IPS DF 6.9 (cell line): ENCODE measurements around the gene BCDIN3D.
"Not testable (repeated sequence)": the region's sequence is repeated elsewhere in the genome, so short reads cannot be mapped to it uniquely, and the experiment has no call there.

Experiments
- DNase-seq: peaks from one replicate; pipeline ENCODE4 v3.0.0-alpha.2; 2013; ENCODE audit warnings: low read depth, low spot score
- H3K27ac ChIP-seq: one replicate; pipeline ENCODE4 v1.5.1; 2013; ENCODE audit warnings: low read length, control low read depth
- H3K27me3 ChIP-seq: 2 replicates; pipeline ENCODE4 v1.6.1; 2013; ENCODE audit warnings: mild to moderate bottlenecking, low read length; ENCODE audit not compliant: control insufficient read depth, insufficient read depth
- H3K36me3 ChIP-seq: 2 replicates; pipeline ENCODE4 v1.6.1; 2013; ENCODE audit warnings: low read length; ENCODE audit not compliant: control insufficient read depth, insufficient read depth
- H3K4me1 ChIP-seq: 2 replicates; pipeline ENCODE4 v1.6.1; 2013; ENCODE audit warnings: low read length; ENCODE audit not compliant: control insufficient read depth, insufficient read depth
- H3K4me3 ChIP-seq: 2 replicates; pipeline ENCODE4 v1.5.1; 2013; ENCODE audit warnings: mild to moderate bottlenecking, low read length
- H3K9me3 ChIP-seq: 2 replicates; pipeline ENCODE4 v1.6.1; 2013; ENCODE audit warnings: low read length, inconsistent platforms; ENCODE audit not compliant: control insufficient read depth, insufficient read depth
- WGBS: extraction: QIAGEN DNeasy Blood & Tissue Kit; methylation state at CpG from one replicate; pipeline ENCODE4 v1.1.7; 2013; ENCODE audit warnings: mixed read lengths, missing lambda C conversion rate; ENCODE audit not compliant: insufficient read length, insufficient coverage; 5-methylcytosine and 5-hydroxymethylcytosine counted together

The BCDIN3D gene

GRCh38 chr12:49875115-49875720 lies 32.3 kb upstream of the BCDIN3D start:
- no peak overlapping the region for H3K27ac ChIP-seq
- H3K9me3 ChIP-seq = no peaks in the 10 kb centered on the region
- no peak overlapping the region for H3K4me3 ChIP-seq
- H3K4me1 ChIP-seq = no peaks in the 10 kb centered on the region
- no peaks in the 10 kb centered on the region for H3K27me3 ChIP-seq
- no peak for DNase-seq
- H3K36me3 ChIP-seq = no peaks in the 10 kb centered on the region
- WGBS = no CpG with 5 or more reads among the region's 9 CpGs

- no peaks in the 10 kb centered on the region for H3K36me3 ChIP-seq
- DNase-seq = no peak
- no peak overlapping the region for H3K4me3 ChIP-seq
- no peaks in the 10 kb centered on the region for H3K4me1 ChIP-seq
- H3K9me3 ChIP-seq = no peaks in the 10 kb centered on the region
- no peak overlapping the region for H3K27ac ChIP-seq
- no CpG with 5 or more reads among the region's 12 CpGs for WGBS
- no peaks in the 10 kb centered on the region for H3K27me3 ChIP-seq
These were observed 31.4 kb upstream of the BCDIN3D start for GRCh38 chr12:49874142-49874897.

- DNase-seq = no peak
- H3K27me3 ChIP-seq = no peaks in the 10 kb centered on the region
- WGBS = no CpG with 5 or more reads among the region's 3 CpGs
These were observed 30.5 kb upstream of the BCDIN3D start for GRCh38 chr12:49873361-49873934.

GRCh38 chr12:49872781-49873181 lies 29.9 kb upstream of the BCDIN3D start:
- DNase-seq = no peak
- Histone ChIP-seq H3K4me3 (no peak overlapping the region), H3K4me1 (no peaks in the 10 kb centered on the region), H3K27me3 (no peaks in the 10 kb centered on the region), H3K27ac (no peak overlapping the region), H3K9me3 (no peaks in the 10 kb centered on the region), H3K36me3 (no peaks in the 10 kb centered on the region)
- no CpG with 5 or more reads among the region's 6 CpGs for WGBS

More at GRCh38 chr12:49873361-49873934, 30.5 kb upstream of the BCDIN3D start:
- Histone ChIP-seq H3K27ac (no peak overlapping the region), H3K4me1 (no peaks in the 10 kb centered on the region), H3K36me3 (no peaks in the 10 kb centered on the region), H3K4me3 (no peak overlapping the region), H3K9me3 (no peaks in the 10 kb centered on the region)

- Histone ChIP-seq H3K27me3 (no peaks in the 10 kb centered on the region), H3K9me3 (no peaks in the 10 kb centered on the region), H3K36me3 (no peaks in the 10 kb centered on the region), H3K4me1 (no peaks in the 10 kb centered on the region), H3K27ac (no peak overlapping the region), H3K4me3 (no peak overlapping the region)
- no CpG with 5 or more reads among the region's 5 CpGs for WGBS
- DNase-seq = no peak
These were observed 29.5 kb upstream of the BCDIN3D start for GRCh38 chr12:49872381-49872780.

- not testable (repeated sequence) for H3K9me3 ChIP-seq, H3K36me3 ChIP-seq, H3K27me3 ChIP-seq, H3K4me1 ChIP-seq, H3K4me3 ChIP-seq, DNase-seq, H3K27ac ChIP-seq
- WGBS = no CpG with 5 or more reads among the region's 8 CpGs
These were observed 28.9 kb upstream of the BCDIN3D start for GRCh38 chr12:49871811-49872251.

- DNase-seq = no peak
- H3K27ac ChIP-seq = no peak overlapping the region
- H3K4me3 ChIP-seq = no peak overlapping the region
- no CpG with 5 or more reads among the region's 4 CpGs for WGBS
- H3K9me3 ChIP-seq = no peaks in the 10 kb centered on the region
- no peaks in the 10 kb centered on the region for H3K27me3 ChIP-seq
- H3K4me1 ChIP-seq = no peaks in the 10 kb centered on the region
- no peaks in the 10 kb centered on the region for H3K36me3 ChIP-seq
These were observed 28.3 kb upstream of the BCDIN3D start for GRCh38 chr12:49871263-49871561.

- Histone ChIP-seq H3K27ac (no peak overlapping the region), H3K27me3 (no peaks in the 10 kb centered on the region), H3K4me3 (no peak overlapping the region), H3K9me3 (no peaks in the 10 kb centered on the region), H3K36me3 (no peaks in the 10 kb centered on the region), H3K4me1 (no peaks in the 10 kb centered on the region)
- no CpG with 5 or more reads among the region's 11 CpGs for WGBS
- DNase-seq = no peak
These were observed 27.8 kb upstream of the BCDIN3D start for GRCh38 chr12:49870501-49871262.

GRCh38 chr12:49869816-49870500 lies 27.1 kb upstream of the BCDIN3D start:
- DNase-seq = no peak
- no peaks in the 10 kb centered on the region for H3K4me1 ChIP-seq
- no peak overlapping the region for H3K4me3 ChIP-seq
- no peaks in the 10 kb centered on the region for H3K36me3 ChIP-seq
- H3K9me3 ChIP-seq = no peaks in the 10 kb centered on the region
- no peaks in the 10 kb centered on the region for H3K27me3 ChIP-seq
- no peak overlapping the region for H3K27ac ChIP-seq
- no CpG with 5 or more reads among the region's 14 CpGs for WGBS
